IgD-negative memory B cell (primary cell): ENCODE measurements around the gene HPS4. TPM values are rescaled to one million over a fixed set of nuclear protein-coding genes. Genes with fewer than 3 reads are reported as not detected.
"Not testable (repeated sequence)": the region's sequence is repeated elsewhere in the genome, so short reads cannot be mapped to it uniquely, and the experiment has no call there.

ENCODE experiments used
- H3K27ac Mint-ChIP-seq, 3 donors: one replicate each; pipeline ENCODE4 v1.8.0; 2020 to 2022; ENCODE audit warnings: mild to moderate bottlenecking in 3 of 3, mixed read lengths in 3 of 3, moderate library complexity in 1 of 3
- H3K27me3 Mint-ChIP-seq: one replicate; pipeline ENCODE4 v1.8.0; 2021; ENCODE audit warnings: mixed read lengths
- H3K36me3 Mint-ChIP-seq: one replicate; pipeline ENCODE4 v1.8.0; 2020; ENCODE audit warnings: mild to moderate bottlenecking, mixed read lengths
- H3K4me1 Mint-ChIP-seq, 3 donors: one replicate each; pipeline ENCODE4 v1.8.0; 2020 to 2022; ENCODE audit warnings: mixed read lengths in 3 of 3, mild to moderate bottlenecking in 1 of 3
- H3K4me3 Mint-ChIP-seq, 4 donors: one replicate each; pipeline ENCODE4 v1.8.0; 2020 to 2022; ENCODE audit warnings: mild to moderate bottlenecking in 4 of 4, mixed read lengths in 4 of 4, moderate library complexity in 3 of 4
- H3K9me3 Mint-ChIP-seq, 3 donors: one replicate each; pipeline ENCODE4 v1.8.0; 2020 to 2021; ENCODE audit warnings: mixed read lengths in 3 of 3, mild to moderate bottlenecking in 1 of 3
- polyA plus RNA-seq: library from polyadenylated mRNA; unstranded; fragments of 300-500 nt; fragmentation: Illumina TruSeq; gene quantifications from one replicate; pipeline ENCODE4 v1.2.3, GENCODE V29; 2021

The HPS4 gene
- polyA plus RNA-seq, 1 donor from 2014 or later, result 19.8 TPM

DNA sequence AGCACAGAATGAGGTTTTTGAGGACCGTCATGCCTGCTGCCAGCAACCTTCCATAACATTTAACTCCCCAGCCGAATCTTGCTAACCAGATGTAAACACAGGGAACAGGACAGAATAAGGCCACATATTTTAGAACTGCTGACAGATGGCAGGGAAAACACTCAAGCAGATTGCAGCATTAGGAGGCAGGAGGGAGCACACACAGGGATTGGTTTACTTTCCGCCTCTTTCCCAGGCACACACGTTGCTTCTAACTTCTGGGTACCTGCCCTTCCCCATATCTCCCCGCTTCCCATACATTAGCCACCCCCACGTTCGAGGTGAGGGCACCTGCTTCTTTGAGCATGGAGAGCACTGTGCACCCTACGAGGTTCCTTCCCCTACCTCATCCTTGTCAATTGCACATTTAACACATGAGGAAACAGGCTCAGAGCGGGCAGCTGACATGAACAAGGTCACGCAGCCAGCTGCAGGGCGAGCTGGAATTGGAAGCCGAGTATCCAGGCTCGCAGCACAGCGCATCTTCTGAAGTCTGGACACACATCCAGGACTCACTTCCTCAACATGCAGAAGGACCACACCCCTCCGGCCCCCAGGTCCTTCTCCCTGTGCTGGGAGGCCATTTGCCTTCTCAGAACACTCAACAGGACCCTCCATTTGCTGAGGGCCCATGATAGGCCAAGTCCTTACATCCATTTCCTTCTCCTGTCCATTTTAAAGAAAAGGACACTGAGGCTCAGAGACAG, 35.8 kb downstream of the HPS4 start:
- Mint-ChIP-seq H3K27me3 (no peaks in the 10 kb centered on the region), H3K36me3 (no peaks in the 10 kb centered on the region), H3K27ac (peak overlapping the region in 1 of 3 donors; percentile 50), H3K4me1 (no peaks in the 10 kb centered on the region), H3K9me3 (no peaks in the 10 kb centered on the region), H3K4me3 (no peak overlapping the region)

DNA sequence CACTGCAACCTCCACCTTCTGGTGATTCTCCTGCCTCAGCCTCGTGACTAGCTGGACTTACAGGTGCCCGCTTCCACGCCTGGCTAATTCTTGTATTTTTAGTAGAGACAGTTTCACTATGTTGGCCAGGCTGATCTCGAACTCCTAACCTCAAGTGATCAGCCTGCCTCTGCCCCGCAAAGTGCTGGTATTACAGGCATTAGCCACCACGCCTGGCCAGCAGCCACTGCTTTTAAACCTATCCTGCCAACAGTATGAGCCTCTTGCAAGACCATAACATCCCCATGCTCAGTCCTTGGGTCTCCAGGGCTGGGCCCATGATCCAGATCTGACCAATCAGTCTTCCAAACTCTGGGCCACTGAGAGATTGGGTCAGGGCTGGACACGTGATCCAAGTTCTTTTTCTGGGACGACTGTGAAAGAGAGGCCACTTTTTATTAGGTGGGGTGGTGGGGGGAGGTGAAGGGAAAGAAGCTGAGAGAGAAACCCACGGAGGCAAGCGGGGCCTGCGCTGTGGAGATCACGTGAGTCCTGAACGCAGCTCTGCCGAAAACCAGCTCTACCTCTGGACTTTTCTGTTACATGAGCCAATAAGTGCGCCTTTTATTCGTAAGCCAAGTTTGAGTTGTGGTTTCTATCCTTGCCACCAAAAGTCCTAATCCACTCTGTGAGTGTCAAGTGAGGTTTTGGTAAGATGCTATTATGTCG, 36.6 kb downstream of the HPS4 start:
- Mint-ChIP-seq H3K4me1 (peaks cover 0 to 1% (median 0%) of the 10 kb centered on the region in 3 donors), H3K36me3 (no peaks in the 10 kb centered on the region), H3K27ac (no peak overlapping the region), H3K4me3 (no peak overlapping the region), H3K27me3 (no peaks in the 10 kb centered on the region), H3K9me3 (no peaks in the 10 kb centered on the region)

- H3K27ac Mint-ChIP-seq, result peak overlapping the region in 1 of 3 donors; percentile 50
- H3K9me3 Mint-ChIP-seq, result no peaks in the 10 kb centered on the region
- peaks cover 0 to 1% (median 0%) of the 10 kb centered on the region in 3 donors for H3K4me1 Mint-ChIP-seq
- no peaks in the 10 kb centered on the region for H3K27me3 Mint-ChIP-seq
- H3K36me3 Mint-ChIP-seq, result no peaks in the 10 kb centered on the region
- H3K4me3 Mint-ChIP-seq, result no peak overlapping the region
These were observed 37.9 kb downstream of the HPS4 start for GRCh38 chr22:26445577-26446275.

DNA sequence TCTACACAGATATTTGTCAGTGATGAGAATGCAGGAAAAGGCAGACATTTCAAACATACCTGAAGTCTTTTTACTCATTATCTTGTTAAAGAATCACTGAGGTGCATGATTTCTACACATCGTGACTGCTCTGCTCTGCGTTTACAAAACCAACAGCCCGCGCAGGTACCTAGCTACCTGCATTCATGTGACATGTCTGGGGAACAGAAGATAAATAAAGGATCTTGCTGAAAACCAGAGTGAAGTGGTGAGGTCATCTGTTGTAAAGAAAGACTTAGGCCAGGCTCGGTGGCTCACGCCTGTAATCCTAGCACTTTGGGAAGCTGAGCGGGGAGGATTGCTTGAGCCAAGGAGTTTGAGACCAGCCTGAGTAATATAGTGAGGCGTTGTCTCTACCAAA, 38.8 kb downstream of the HPS4 start:
- no peak overlapping the region for H3K4me3 Mint-ChIP-seq
- peaks cover 0 to 1% (median 1%) of the 10 kb centered on the region in 3 donors for H3K4me1 Mint-ChIP-seq
- no peak overlapping the region for H3K27ac Mint-ChIP-seq
- no peaks in the 10 kb centered on the region for H3K27me3 Mint-ChIP-seq
- no peaks in the 10 kb centered on the region for H3K36me3 Mint-ChIP-seq
- H3K9me3 Mint-ChIP-seq, result no peaks in the 10 kb centered on the region

DNA sequence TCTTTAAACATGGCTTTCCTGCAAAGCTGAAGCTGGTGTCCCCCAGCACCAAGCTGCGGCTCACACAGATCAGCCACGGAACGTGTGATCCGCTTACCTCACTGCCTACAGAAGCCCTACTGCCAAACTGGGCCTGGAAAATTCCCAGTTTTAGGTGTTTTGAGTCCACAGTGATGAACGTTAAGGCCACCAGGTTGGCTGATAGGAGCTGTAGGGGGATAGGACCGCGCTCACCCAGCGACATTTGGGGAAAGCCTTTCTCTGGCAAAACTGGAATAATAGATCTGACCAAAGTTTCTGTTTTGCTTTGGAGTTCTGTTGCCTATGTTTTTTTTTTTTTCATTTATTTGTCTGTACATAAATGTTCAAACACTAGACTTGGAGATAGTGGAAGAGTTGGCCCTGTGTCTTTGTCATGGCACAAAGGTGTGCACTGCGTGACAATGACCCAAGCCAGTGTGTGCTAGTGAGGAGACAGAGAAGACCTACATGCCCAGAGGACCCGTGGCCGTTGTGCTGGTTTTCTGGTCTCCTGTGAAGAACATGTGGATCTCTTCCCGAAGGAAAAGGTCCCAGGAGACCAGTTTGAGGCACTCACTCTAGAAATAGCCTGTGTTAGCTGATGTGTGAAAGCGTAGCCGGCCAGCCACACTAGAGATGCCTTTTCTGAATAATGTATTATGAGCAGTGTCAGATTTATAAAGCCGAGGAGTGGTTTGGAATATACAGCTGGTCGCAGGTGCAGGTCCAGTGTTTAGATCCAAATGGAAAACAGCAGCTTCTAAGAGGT, 39.5 kb downstream of the HPS4 start:
- Mint-ChIP-seq H3K4me3 (no peak overlapping the region), H3K4me1 (peaks cover 0 to 1% (median 1%) of the 10 kb centered on the region in 3 donors), H3K36me3 (no peaks in the 10 kb centered on the region), H3K9me3 (no peaks in the 10 kb centered on the region), H3K27ac (no peak overlapping the region), H3K27me3 (no peaks in the 10 kb centered on the region)

DNA sequence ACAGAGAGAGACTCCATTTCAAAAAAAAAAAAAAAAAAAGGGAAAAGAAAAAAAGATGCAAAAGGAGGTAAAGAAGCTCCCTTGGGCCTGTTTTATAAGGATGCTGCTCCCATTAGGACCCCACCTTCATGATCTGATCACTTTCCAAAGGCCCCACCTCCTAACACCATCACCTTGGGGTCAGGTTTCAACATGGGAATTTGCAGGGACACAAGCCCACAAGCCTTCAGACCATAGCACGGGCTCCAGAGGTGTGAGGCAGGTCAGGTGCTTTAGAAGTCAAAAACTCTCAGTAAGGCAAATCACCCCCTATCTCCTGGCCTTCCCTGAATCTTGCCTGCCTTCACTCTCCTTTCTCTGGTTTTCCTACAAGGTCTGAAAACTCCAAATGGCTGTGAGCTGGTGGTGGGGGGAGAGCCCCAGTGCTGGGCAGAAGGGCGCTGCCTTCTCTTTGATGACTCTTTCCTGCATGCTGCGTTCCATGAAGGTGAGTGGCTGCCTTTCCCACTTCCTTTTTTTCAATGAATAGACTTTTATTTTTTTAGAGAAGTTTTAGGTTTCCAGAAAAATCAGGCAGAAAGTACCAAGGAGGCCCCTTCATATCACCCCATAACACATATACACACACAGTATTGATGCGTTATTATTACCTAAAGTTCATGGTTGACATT, 41.4 kb downstream of the HPS4 start:
- Mint-ChIP-seq H3K27ac (peak overlapping the region in 1 of 3 donors; percentile 39), H3K36me3 (no peaks in the 10 kb centered on the region), H3K4me3 (no peak overlapping the region), H3K4me1 (peaks cover 0 to 5% (median 1%) of the 10 kb centered on the region in 3 donors), H3K27me3 (no peaks in the 10 kb centered on the region), H3K9me3 (no peaks in the 10 kb centered on the region)

DNA sequence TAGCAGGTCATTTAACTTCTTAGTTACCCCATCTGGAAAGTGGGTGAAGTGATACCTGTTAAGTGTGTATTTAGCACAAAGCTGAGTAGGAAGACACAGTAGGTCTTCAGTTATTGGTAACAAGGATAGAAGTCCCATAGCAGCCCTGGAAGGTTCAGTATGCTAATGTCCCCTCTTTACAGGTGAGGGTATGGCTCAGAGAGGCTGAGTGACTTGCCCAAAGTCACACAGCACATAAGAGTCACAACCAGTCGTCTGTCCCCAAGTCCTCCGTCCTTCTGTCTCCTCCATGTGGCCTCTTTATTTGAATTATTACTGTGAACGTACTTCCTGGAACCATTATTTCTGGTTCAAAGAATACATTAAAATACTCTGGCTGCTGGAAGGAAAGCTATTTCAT, 44.0 kb downstream of the HPS4 start:
- Mint-ChIP-seq H3K9me3 (no peaks in the 10 kb centered on the region), H3K36me3 (peaks cover 4% of the 10 kb centered on the region), H3K4me3 (no peak overlapping the region), H3K27ac (no peak overlapping the region), H3K27me3 (no peaks in the 10 kb centered on the region), H3K4me1 (peaks cover 6 to 18% (median 15%) of the 10 kb centered on the region in 3 donors)

- H3K36me3 Mint-ChIP-seq, H3K27ac Mint-ChIP-seq, H3K27me3 Mint-ChIP-seq, H3K4me3 Mint-ChIP-seq, H3K9me3 Mint-ChIP-seq: not testable (repeated sequence)
- H3K4me1 Mint-ChIP-seq, result peaks cover 6 to 18% (median 15%) of the 10 kb centered on the region in 3 donors
These were observed 44.8 kb downstream of the HPS4 start for GRCh38 chr22:26438776-26439175.

- H3K36me3 Mint-ChIP-seq, result peaks cover 4% of the 10 kb centered on the region
- peak overlapping the region in 1 of 3 donors; percentile 47 for H3K27ac Mint-ChIP-seq
- H3K27me3 Mint-ChIP-seq, result no peaks in the 10 kb centered on the region
- H3K4me1 Mint-ChIP-seq, result peaks cover 8 to 19% (median 17%) of the 10 kb centered on the region in 3 donors
- no peak overlapping the region for H3K4me3 Mint-ChIP-seq
- H3K9me3 Mint-ChIP-seq, result no peaks in the 10 kb centered on the region
These were observed 45.7 kb downstream of the HPS4 start for GRCh38 chr22:26437694-26438392.

DNA sequence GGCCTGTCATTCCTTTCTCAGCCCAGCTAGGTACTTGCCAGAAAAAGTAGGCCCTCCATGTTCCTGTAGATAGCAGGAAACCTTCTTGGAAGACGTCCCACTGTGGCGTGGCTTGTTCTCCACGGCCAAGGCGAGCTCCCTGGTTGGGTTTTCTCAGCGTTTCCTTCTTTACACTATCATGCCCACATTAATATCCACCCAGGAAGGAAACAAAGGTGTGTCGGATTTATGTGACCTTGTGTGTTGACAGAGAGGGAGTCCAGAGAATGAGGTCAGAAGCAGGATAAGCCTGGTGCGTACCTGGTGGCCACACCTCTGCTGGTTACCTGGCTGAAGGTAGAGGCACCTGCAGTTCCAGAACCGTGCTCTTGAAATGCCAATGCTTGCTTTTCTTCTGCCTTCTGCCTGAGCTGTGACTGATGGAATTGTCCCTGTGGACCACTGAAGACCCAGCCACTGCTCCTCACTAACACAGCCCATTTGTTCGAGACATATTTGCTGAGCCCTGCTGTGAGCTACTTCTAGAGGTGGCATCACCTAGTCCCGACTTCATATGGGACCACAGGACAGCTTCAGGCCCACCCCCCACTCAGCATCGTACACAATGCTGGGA, 46.6 kb downstream of the HPS4 start:
- Mint-ChIP-seq H3K27me3 (no peaks in the 10 kb centered on the region), H3K27ac (no peak overlapping the region), H3K4me1 (peaks cover 16 to 26% (median 25%) of the 10 kb centered on the region in 3 donors), H3K9me3 (no peaks in the 10 kb centered on the region), H3K4me3 (no peak overlapping the region), H3K36me3 (peaks cover 4% of the 10 kb centered on the region)

DNA sequence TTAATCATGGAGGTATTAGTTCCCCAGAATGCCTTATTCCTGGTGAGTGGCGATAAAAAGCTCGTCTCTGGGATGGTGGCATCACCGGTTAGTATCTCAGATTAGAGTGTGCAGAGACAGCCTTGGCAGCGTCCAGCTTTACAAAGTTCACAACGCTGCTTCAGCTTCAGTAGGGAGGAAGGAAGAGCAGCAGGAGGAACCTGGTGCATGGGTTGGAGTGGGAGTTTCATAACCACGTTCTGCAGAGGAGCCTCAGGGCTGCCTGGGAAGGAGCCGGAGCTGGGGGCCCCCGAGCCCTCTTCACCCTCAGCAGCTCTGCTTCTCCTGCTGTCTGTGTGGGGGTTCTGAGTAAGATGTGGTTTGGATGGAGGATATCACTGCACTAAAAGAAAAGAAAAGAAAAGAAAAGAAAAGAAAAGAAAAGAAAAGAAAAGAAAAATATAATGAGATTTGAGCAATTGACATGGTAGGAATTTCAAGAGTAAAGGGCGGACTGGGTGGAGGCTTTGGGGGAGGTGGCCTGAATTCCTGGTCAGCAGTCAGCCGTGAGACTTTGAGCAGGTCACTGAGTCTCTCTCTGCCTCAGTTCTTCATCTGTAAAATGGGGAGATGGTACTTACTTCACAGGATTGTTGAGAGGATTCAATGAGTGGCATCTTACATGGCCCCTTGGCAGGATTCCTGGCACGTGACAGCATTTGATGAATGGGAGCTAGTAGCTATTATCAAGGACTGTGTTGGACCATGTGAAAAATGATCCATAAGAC, 48.1 kb downstream of the HPS4 start:
- no peak overlapping the region for H3K27ac Mint-ChIP-seq
- no peaks in the 10 kb centered on the region for H3K9me3 Mint-ChIP-seq
- no peak overlapping the region for H3K4me3 Mint-ChIP-seq
- no peaks in the 10 kb centered on the region for H3K27me3 Mint-ChIP-seq
- peaks cover 27 to 36% (median 36%) of the 10 kb centered on the region in 3 donors for H3K4me1 Mint-ChIP-seq
- H3K36me3 Mint-ChIP-seq, result peaks cover 4% of the 10 kb centered on the region

DNA sequence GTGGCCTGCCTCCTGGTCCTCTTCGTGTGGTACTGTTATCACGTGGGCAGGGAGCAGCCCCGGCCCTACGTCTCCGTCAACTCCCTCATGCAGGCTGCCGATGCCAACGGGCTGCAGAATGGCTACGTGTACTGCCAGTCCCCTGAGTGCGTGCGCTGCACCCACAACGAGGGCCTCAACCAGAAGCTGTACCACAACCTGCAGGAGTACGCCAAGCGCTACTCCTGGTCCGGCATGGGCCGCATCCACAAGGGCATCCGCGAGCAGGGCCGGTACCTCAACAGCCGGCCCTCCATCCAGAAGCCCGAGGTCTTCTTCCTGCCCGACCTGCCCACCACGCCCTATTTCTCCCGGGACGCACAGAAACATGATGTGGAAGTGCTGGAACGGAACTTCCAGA, 49.8 kb downstream of the HPS4 start:
- peaks cover 4% of the 10 kb centered on the region for H3K36me3 Mint-ChIP-seq
- no peaks in the 10 kb centered on the region for H3K27me3 Mint-ChIP-seq
- no peaks in the 10 kb centered on the region for H3K9me3 Mint-ChIP-seq
- peak overlapping the region in 1 of 4 donors; percentile 21 for H3K4me3 Mint-ChIP-seq
- peak overlapping the region in 2 of 3 donors; percentile 34 to 69 for H3K27ac Mint-ChIP-seq
- peaks cover 37 to 44% (median 42%) of the 10 kb centered on the region in 3 donors for H3K4me1 Mint-ChIP-seq
